ENCODE measurements around the gene TAPBP.
"Not testable (repeated sequence)": the region's sequence is repeated elsewhere in the genome, so short reads cannot be mapped to it uniquely, and the experiment has no call there.

TAPBP gene

GRCh38 chr6:33313709-33314514 is at the start of gene TAPBP:
TSS of gene TAPBP (minus strand) at chr6:33314078. CDS start at chr6:33314041, 37 bp downstream.
- Histone ChIP-seq H3K9ac (peak within 1 kb of the TSS; percentile 90 to 97 (median 92)), H3K27me3 (no peaks in the 10 kb centered on the region), H3K4me2 (peak within 1 kb of the TSS; percentile 85 to 100 (median 98)), H3K4me1 (peaks cover 50 to 60% (median 57%) of the 10 kb centered on the region in 10 experiments), H4K20me1 (peaks cover 31 to 61% (median 48%) of the 10 kb centered on the region in 11 experiments; a peak in 21 of 22 replicates), H3K4me3 (peak within 1 kb of the TSS; percentile 75 to 91 (median 84)), H3K36me3 (peaks cover 24 to 48% (median 38%) of the 10 kb centered on the region in 11 experiments), H3K9me3 (replicated peaks in 1 of 11) (no peaks in the 10 kb centered on the region), H3K27ac (peak within 1 kb of the TSS; percentile 88 to 99 (median 95))
- no peak for TF ChIP-seq Cebpa-rat (IDR thresholded peaks at IDR 0.05)

- not testable (repeated sequence) for H3K27ac ChIP-seq
Observed at GRCh38 chr6:33363486-33363885, 49.6 kb upstream of the TAPBP start.

DNA sequence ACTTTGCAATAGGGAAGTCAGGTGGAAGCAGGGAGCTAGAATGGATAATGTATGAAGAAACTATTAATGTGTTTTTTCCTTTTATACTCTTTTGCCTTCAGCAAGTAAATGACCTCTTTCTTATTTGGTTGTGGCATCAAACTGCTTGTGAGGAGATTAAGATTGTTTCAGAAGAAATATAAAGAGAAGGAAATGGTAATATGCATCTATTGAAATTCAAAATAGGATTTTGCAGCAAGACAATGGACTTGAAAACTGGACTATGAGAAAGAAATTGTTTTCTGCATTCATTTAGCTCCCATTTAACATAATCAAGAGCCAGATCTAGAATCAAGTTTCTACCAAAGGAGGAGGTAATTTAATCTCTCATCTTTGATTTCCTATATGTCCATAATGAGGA is 45.5 kb upstream of the TAPBP start:
- H3K9me3 ChIP-seq (replicated peaks in 1 of 11): peaks cover 0 to 9% (median 5%) of the 10 kb centered on the region in 11 experiments; a peak in 5 of 22 replicates
- peaks cover 0 to 6% (median under 1%) of the 10 kb centered on the region in 10 experiments; a peak in 8 of 20 replicates for H3K4me1 ChIP-seq
- no peak overlapping the region for H3K4me2 ChIP-seq
- no peaks in the 10 kb centered on the region for H4K20me1 ChIP-seq
- H3K27me3 ChIP-seq: no peaks in the 10 kb centered on the region
- TF ChIP-seq Cebpa-rat (IDR thresholded peaks at IDR 0.05): no peak
- no peak overlapping the region for H3K27ac ChIP-seq
- H3K9ac ChIP-seq: no peak overlapping the region
- H3K4me3 ChIP-seq: no peak overlapping the region
- no peaks in the 10 kb centered on the region for H3K36me3 ChIP-seq

More at GRCh38 chr6:33363486-33363885, 49.6 kb upstream of the TAPBP start:
- H3K4me1 ChIP-seq: peaks cover 0 to 21% (median 11%) of the 10 kb centered on the region in 10 experiments; a peak in 15 of 20 replicates
- not testable (repeated sequence) for H3K27me3 ChIP-seq; H3K9me3 ChIP-seq (replicated peaks in 1 of 11); H3K4me2 ChIP-seq; H3K9ac ChIP-seq; H3K4me3 ChIP-seq; H3K36me3 ChIP-seq; H4K20me1 ChIP-seq

GRCh38 chr6:33357160-33357871 is 43.4 kb upstream of the TAPBP start:
- H3K9me3 ChIP-seq (replicated peaks in 1 of 11); H4K20me1 ChIP-seq; H3K4me3 ChIP-seq; H3K4me1 ChIP-seq; H3K27me3 ChIP-seq; H3K36me3 ChIP-seq; H3K4me2 ChIP-seq; H3K9ac ChIP-seq; H3K27ac ChIP-seq: not testable (repeated sequence)

- Histone ChIP-seq H3K36me3 (no peaks in the 10 kb centered on the region), H3K9me3 (replicated peaks in 1 of 11) (peaks cover 0 to 9% (median 5%) of the 10 kb centered on the region in 11 experiments; a peak in 5 of 22 replicates), H3K9ac (no peak overlapping the region), H3K4me1 (peaks cover 0 to 8% (median 0%) of the 10 kb centered on the region in 10 experiments; a peak in 5 of 20 replicates), H3K4me3 (no peak overlapping the region), H3K27me3 (no peaks in the 10 kb centered on the region), H4K20me1 (no peaks in the 10 kb centered on the region), H3K27ac (no peak overlapping the region), H3K4me2 (no peak overlapping the region)
- TF ChIP-seq Cebpa-rat (IDR thresholded peaks at IDR 0.05): no peak
Observed at GRCh38 chr6:33356295-33356694, 42.4 kb upstream of the TAPBP start.

GRCh38 chr6:33355860-33356259 is 42.0 kb upstream of the TAPBP start:
- H3K9me3 ChIP-seq (replicated peaks in 1 of 11); H3K27me3 ChIP-seq: not testable (repeated sequence)

GRCh38 chr6:33347816-33348215 is 33.9 kb upstream of the TAPBP start:
- Histone ChIP-seq H3K27ac (no peak overlapping the region), H4K20me1 (no peaks in the 10 kb centered on the region), H3K36me3 (no peaks in the 10 kb centered on the region), H3K4me1 (peaks cover 6 to 25% (median 20%) of the 10 kb centered on the region in 10 experiments; a peak in 18 of 20 replicates), H3K9ac (no peak overlapping the region), H3K27me3 (no peaks in the 10 kb centered on the region), H3K9me3 (replicated peaks in 1 of 11) (no peaks in the 10 kb centered on the region), H3K4me3 (no peak overlapping the region), H3K4me2 (no peak overlapping the region)
- no peak for TF ChIP-seq Cebpa-rat (IDR thresholded peaks at IDR 0.05)

More at GRCh38 chr6:33355860-33356259, 42.0 kb upstream of the TAPBP start:
- H4K20me1 ChIP-seq, H3K9ac ChIP-seq, H3K4me2 ChIP-seq, H3K4me1 ChIP-seq, H3K27ac ChIP-seq, H3K4me3 ChIP-seq, H3K36me3 ChIP-seq: not testable (repeated sequence)

DNA sequence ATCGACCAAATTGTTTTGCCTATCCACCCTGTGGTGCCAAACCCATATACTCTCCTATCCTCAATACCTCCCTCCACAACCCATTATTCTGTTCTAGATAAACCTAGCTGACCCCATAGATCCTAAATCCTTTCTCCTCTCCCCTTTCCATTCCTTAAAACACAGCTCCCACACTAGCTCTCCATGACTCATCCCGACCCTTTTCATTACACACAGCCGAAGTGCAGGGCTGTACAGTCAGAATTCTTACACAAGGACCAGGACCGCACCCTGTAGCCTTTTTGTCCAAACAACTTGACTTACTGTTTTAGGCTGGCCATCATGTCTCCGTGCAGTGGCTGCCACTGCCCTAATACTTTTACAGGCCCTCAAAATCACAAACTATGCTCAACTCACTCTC is 33.1 kb upstream of the TAPBP start:
- H3K36me3 ChIP-seq; H3K9me3 ChIP-seq (replicated peaks in 1 of 11); H3K4me3 ChIP-seq; H3K27me3 ChIP-seq; H4K20me1 ChIP-seq; H3K27ac ChIP-seq; H3K4me2 ChIP-seq; H3K9ac ChIP-seq: not testable (repeated sequence)
- H3K4me1 ChIP-seq: peaks cover 6 to 24% (median 20%) of the 10 kb centered on the region in 10 experiments; a peak in 18 of 20 replicates
